ENCODE results near the gene RPL39L. TPM values are rescaled to one million over a fixed set of nuclear protein-coding genes. Genes with fewer than 3 reads are reported as not detected.

Gene RPL39L
- total and polyA plus RNA-seq, 7 donors, result 8.4 to 27.7 (median 20.6) TPM

DNA sequence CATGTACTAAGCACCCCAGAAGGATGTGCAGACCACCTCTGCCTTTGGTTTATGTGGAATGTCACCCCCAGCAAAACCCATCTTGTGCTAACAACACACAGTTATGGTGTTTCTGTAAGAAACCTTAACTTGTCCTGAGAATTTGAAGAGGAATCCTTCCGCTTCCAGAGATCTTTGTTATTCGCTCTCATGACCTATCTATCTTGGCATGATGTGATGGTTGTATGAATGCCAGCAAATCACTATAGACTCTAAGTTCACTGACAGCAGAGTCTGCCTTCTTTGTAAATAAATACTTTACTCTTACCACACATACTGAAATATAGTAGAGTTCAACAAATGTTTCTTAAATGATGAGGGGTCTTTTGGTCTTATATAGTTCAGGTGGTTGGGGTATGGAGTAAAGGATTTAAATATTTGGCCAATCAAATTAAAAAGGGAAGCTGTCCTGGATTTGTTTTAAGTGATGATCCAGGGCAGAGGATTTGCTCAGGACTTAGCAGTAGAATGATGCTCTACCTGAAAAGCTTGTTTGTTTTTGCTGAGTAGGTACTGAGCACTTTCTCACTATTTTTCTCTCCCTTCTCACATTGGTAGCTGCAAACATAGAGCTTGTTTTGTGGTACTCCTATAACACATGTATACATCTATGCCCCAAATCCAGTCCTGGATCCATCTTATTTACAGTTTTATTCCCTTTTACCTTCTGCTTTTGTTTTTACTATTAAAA is 30.1 kb upstream of the RPL39L start:
- 88 to 92% methylated on average over 2 of the region's 2 CpGs for WGBS, 2 donors
- Histone ChIP-seq H3K4me1 (peaks cover 0 to 36% (median 25%) of the 10 kb centered on the region in 4 donors), H3K4me3 (no peak overlapping the region), H3K27ac (no peak overlapping the region), H3K9me3 (no peaks in the 10 kb centered on the region), H3K36me3 (no peaks in the 10 kb centered on the region), H3K27me3 (no peaks in the 10 kb centered on the region)
- intact Hi-C loops (cut with DNase I), result loop anchor here (5.0 kb wide), 3 partner anchors 57 to 552 kb away; no protein-coding TSS in a partner anchor
- DNase-seq, result no peak
- TF ChIP-seq, protein P1, sequence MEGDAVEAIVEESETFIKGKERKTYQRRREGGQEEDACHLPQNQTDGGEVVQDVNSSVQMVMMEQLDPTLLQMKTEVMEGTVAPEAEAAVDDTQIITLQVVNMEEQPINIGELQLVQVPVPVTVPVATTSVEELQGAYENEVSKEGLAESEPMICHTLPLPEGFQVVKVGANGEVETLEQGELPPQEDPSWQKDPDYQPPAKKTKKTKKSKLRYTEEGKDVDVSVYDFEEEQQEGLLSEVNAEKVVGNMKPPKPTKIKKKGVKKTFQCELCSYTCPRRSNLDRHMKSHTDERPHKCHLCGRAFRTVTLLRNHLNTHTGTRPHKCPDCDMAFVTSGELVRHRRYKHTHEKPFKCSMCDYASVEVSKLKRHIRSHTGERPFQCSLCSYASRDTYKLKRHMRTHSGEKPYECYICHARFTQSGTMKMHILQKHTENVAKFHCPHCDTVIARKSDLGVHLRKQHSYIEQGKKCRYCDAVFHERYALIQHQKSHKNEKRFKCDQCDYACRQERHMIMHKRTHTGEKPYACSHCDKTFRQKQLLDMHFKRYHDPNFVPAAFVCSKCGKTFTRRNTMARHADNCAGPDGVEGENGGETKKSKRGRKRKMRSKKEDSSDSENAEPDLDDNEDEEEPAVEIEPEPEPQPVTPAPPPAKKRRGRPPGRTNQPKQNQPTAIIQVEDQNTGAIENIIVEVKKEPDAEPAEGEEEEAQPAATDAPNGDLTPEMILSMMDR (IDR thresholded peaks at IDR 0.05), result no peak
- TF ChIP-seq POLR2A (IDR thresholded peaks at IDR 0.05) (no peak), EP300 (IDR thresholded peaks at IDR 0.05) (no peak), POLR2AphosphoS5 (IDR thresholded peaks at IDR 0.05) (no peak)

DNA sequence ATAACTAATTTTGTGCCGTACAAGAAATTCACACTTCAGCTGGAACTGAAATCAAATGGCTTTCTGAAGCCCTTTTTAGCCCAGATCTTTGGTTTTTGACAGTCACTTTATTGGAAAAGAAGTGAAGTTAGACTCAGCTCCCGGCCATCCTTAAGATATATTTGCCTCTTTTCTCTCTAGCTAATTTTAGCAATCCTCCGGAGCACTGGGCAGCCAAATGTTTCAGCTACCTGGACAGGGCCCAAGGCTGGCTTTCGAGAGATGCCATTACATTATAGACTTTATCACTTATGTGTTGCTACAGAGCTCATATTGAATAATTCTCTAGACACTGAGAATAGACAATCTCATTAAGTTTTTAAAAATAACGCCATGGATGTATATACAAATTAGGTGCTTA is 28.5 kb upstream of the RPL39L start:
- TF ChIP-seq POLR2AphosphoS5 (IDR thresholded peaks at IDR 0.05) (no peak), POLR2A (IDR thresholded peaks at IDR 0.05) (no peak), EP300 (IDR thresholded peaks at IDR 0.05) (no peak)
- TF ChIP-seq, protein P1 (IDR thresholded peaks at IDR 0.05), result no peak
- Histone ChIP-seq H3K4me1 (peaks cover 0 to 21% (median 10%) of the 10 kb centered on the region in 4 donors), H3K4me3 (no peak overlapping the region), H3K9me3 (no peaks in the 10 kb centered on the region), H3K27me3 (no peaks in the 10 kb centered on the region), H3K36me3 (no peaks in the 10 kb centered on the region), H3K27ac (peak overlapping the region in 3 of 4 donors; percentile 58 to 70 (median 63))
- DNase-seq, result no peak
- WGBS, 2 donors, result 88 to 90% methylated on average over 5 of the region's 5 CpGs
- intact Hi-C loops (cut with DNase I), result loop anchor here (5.0 kb wide), 3 partner anchors 55 to 550 kb away; no protein-coding TSS in a partner anchor

DNA sequence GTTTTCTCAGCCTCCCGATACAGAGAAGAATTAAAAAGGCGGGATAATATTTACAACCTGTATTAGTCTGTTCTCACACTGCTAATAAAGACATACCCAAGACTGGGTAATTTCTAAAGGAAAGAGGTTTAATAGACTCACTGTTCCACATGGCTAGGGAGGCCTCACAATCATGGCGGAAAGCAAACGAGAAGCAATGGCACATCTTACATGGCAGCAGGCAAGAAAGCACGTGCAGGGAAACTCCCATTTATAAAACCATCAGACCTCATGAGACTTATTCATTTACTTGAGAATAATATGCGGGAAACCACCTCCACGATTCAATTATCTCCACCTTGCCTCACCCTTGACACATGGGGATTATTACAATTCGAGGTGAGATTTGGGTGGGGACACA is 27.5 kb upstream of the RPL39L start:
- peak overlapping the region in 2 of 4 donors; percentile 58 to 70 for H3K27ac ChIP-seq
- 86 to 89% methylated on average over 8 of the region's 8 CpGs for WGBS, 2 donors

DNA sequence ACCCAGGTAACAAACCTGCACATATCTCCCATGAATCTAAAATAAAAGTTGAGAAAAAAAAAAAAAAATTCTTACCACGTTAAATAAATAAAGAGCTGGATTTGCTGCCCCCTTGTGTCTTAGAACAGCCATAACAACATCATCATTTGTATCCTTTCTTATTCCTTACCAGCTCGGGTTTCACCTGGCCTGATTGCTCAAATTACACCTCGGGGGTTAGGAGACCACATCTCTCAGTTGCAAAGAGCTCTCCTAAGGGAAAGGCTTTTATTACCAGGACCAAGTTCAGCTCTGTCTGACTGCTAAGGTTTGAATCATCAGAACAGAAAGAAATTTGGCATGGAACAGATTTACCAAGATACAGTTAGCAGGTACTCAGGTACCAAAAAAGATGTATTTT is 25.8 kb upstream of the RPL39L start:
- no peak for DNase-seq

More for the DNA sequence above, 27.5 kb upstream of the RPL39L start:
- H3K4me1 ChIP-seq, result peaks cover 0 to 21% (median 10%) of the 10 kb centered on the region in 4 donors
- no peaks in the 10 kb centered on the region for H3K9me3 ChIP-seq
- no peaks in the 10 kb centered on the region for H3K36me3 ChIP-seq
- intact Hi-C loops (cut with DNase I), result loop anchor here (5.0 kb wide), 3 partner anchors 54 to 549 kb away; no protein-coding TSS in a partner anchor
- no peak for DNase-seq
- H3K27me3 ChIP-seq, result no peaks in the 10 kb centered on the region
- TF ChIP-seq POLR2A (IDR thresholded peaks at IDR 0.05) (no peak), EP300 (IDR thresholded peaks at IDR 0.05) (no peak), POLR2AphosphoS5 (IDR thresholded peaks at IDR 0.05) (no peak)
- TF ChIP-seq, protein P1 (IDR thresholded peaks at IDR 0.05), result no peak
- H3K4me3 ChIP-seq, result no peak overlapping the region

More for the DNA sequence above, 25.8 kb upstream of the RPL39L start:
- no peaks in the 10 kb centered on the region for H3K9me3 ChIP-seq
- no peak overlapping the region for H3K4me3 ChIP-seq
- 0 to 2% methylated on average over 3 of the region's 3 CpGs for WGBS, 2 donors
- no peaks in the 10 kb centered on the region for H3K27me3 ChIP-seq
- intact Hi-C loops (cut with DNase I), result loop anchor here (5.0 kb wide), 3 partner anchors 53 to 548 kb away; no protein-coding TSS in a partner anchor
- TF ChIP-seq, protein P1 (IDR thresholded peaks at IDR 0.05), result peak; percentile 60 to 72 (median 69)
- TF ChIP-seq POLR2A (IDR thresholded peaks at IDR 0.05), result no peak
- H3K27ac ChIP-seq, result no peak overlapping the region
- no peaks in the 10 kb centered on the region for H3K36me3 ChIP-seq
- peaks cover 0 to 21% (median 10%) of the 10 kb centered on the region in 4 donors for H3K4me1 ChIP-seq
